ENCODE measurements around the gene PLXNA1.

PLXNA1 gene

DNA sequence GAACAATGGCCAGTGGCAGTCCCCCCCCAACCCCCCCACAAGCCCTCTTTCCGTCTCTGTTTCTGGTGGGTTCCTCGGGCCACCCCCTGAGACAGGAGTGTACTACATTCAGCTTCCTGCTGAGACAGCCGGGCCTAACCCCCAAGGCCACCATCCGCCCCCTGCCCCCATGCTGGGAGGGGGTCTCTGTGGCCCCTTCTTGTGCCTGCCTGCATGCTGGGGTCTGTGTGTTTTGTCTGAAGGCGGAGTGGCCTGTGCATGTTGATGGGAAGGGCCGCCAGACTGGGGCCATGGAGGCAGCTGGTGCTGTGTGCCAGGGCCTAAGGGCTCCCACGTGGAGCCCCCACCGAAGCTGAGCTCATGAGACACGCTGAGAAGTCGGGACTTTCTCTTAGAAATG lies 26.6 kb downstream of the PLXNA1 start:
- no peak for ATAC-seq
- no peaks in the 10 kb centered on the region for H3K27me3 Mint-ChIP-seq
- H3K9me3 Mint-ChIP-seq: no peaks in the 10 kb centered on the region
- no peak for DNase-seq
- no peak overlapping the region for H3K27ac Mint-ChIP-seq
- H3K4me3 Mint-ChIP-seq: no peak overlapping the region
- H3K4me1 Mint-ChIP-seq: peaks cover 6% of the 10 kb centered on the region

DNA sequence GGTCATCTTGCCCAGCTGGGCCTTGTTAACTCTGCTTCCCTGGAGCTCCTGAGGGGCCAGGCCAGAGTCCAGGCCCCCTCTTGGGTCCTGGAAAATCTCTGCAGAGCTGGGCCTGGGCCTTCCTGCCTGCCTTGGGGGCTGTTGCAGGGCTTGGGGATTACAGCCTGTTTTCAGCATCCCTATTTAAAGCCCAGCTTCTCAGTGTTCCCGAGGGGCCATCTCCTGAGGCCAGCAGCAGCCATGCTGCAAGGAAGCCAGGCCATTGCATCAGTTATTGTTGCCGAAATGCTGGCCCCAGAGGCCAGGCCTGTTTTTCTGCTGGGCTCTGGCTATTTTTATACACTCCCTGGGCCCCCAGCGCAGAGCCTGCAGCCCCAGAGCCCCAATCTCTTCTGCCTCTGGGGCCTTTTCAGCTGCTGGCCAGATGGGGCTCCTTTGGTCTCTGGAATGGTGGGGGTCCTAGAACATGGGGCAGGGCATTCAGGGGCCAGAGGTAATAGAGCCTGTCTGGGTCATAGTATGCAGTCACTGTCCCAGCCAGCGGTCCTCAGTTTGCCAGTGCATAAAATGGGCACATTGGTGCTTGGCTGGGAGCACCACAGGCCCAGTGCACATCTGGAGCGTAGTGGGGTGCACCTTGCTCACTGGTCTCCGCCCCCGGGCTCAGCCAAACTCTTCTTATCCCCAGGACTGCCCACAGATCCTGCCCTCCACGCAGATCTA lies 28.5 kb downstream of the PLXNA1 start:
- H3K27ac Mint-ChIP-seq: peak overlapping the region in 1 of 2 donors; percentile 67
- no peak overlapping the region for H3K4me3 Mint-ChIP-seq
- no peaks in the 10 kb centered on the region for H3K27me3 Mint-ChIP-seq
- ATAC-seq (no peak), DNase-seq (no peak)
- no peaks in the 10 kb centered on the region for H3K9me3 Mint-ChIP-seq
- H3K4me1 Mint-ChIP-seq: peaks cover 14% of the 10 kb centered on the region

- Mint-ChIP-seq H3K27ac (peak overlapping the region in 1 of 2 donors; percentile 67), H3K4me1 (peaks cover 14% of the 10 kb centered on the region), H3K9me3 (no peaks in the 10 kb centered on the region), H3K27me3 (no peaks in the 10 kb centered on the region), H3K4me3 (no peak overlapping the region)
- DNase-seq (no peak), ATAC-seq (no peak)
These were observed 29.2 kb downstream of the PLXNA1 start for GRCh38 chr3:127012091-127012490.

DNA sequence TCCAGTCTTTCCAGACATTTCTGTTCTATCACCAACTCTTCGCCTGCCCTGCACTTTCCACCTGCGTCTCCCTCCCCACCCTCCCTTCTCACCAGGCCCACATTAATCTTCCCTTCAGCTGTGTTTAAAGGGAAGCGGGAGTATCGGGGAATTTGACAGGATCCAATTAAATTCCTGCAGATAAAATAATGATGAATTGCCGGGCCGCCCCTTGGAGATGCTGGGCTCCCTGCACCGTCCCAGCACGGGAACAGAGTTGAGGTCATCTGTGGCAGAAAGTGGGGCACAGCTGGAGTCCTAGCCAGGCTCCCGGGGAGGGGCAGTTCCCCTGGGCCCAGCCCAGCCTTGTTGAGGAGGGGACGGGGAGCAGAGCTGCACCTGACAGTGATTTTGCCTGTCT lies 30.3 kb downstream of the PLXNA1 start:
- Mint-ChIP-seq H3K27ac (peak overlapping the region in 1 of 2 donors; percentile 81), H3K4me3 (no peak overlapping the region), H3K4me1 (peaks cover 14% of the 10 kb centered on the region), H3K27me3 (no peaks in the 10 kb centered on the region), H3K9me3 (no peaks in the 10 kb centered on the region)
- DNase-seq (no peak), ATAC-seq (no peak)

- Mint-ChIP-seq H3K9me3 (no peaks in the 10 kb centered on the region), H3K27me3 (no peaks in the 10 kb centered on the region), H3K4me3 (no peak overlapping the region), H3K27ac (peak overlapping the region in 1 of 2 donors; percentile 81), H3K4me1 (peaks cover 14% of the 10 kb centered on the region)
- ATAC-seq (peak; percentile 50), DNase-seq (no peak)
These were observed 31.0 kb downstream of the PLXNA1 start for GRCh38 chr3:127013758-127014535.

DNA sequence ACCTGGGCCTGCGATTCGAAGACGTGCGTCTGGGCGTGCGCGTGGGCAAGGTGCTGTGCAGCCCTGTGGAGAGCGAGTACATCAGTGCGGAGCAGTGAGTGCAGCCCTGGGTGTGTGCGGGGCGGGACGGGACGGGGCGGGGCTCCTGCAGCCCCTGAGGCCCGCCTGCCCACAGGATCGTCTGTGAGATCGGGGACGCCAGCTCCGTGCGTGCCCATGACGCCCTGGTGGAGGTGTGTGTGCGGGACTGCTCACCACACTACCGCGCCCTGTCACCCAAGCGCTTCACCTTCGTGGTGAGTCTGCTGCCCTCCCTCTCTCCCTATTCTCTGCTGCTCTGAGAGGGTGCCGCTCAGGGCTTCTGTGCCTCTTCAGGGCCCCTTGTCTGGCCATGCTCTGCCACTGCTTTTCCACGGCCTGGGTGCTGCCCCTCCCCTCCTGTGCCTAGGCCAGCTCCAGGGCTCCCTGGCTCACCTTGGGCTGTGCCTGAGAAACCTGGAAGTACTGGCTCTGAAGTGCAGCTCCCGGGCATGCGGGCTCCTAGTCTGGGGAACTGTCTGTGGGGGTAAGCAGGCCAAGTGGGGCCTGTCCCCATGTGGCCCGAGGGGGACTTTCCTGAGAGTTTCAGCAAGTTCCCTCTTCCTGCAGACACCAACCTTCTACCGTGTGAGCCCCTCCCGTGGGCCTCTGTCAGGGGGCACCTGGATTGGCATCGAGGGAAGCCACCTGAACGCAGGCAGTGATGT lies 31.8 kb downstream of the PLXNA1 start:
- Mint-ChIP-seq H3K9me3 (no peaks in the 10 kb centered on the region), H3K27ac (peak overlapping the region in 1 of 2 donors; percentile 90), H3K4me1 (peaks cover 14% of the 10 kb centered on the region), H3K4me3 (no peak overlapping the region), H3K27me3 (no peaks in the 10 kb centered on the region)
- ATAC-seq: peak; percentile 23
- no peak for DNase-seq

DNA sequence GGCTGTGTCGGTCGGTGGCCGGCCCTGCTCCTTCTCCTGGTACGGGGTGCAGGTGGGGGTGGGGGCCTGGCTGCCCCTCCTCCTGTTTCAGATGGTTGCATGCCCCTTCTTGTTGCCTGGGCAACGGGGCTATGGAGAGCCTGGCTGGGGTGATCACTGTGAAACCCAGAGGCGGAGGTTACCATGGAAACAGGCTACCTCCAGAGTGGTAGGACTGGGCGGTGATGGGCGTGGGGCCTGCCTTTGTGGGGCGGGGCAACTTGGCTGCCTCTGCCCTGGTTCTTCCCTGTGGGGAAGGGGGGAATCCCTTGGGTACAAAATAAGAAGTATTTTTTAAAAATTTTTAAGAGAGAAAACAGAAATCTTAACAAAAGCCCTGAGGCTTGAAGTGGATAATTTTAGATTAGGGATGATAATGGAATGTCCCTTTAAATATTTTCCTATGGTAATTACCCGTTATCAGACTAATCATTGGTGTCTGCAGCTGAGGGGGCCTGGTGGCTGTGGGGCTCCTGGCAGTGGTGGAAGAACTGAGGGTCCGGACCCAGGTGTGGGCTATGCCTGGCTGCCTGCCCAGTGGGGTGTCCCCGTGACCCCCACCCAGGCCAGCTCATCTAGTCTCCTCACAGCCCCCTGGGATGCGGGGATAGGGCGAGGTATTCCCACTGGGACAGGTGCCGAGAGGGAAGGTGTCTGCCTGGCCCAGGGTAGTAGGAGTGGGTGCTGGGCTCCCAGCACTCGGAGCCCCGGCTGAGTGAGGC lies 32.5 kb downstream of the PLXNA1 start:
- Mint-ChIP-seq H3K4me3 (no peak overlapping the region), H3K27me3 (no peaks in the 10 kb centered on the region), H3K4me1 (peaks cover 14% of the 10 kb centered on the region), H3K9me3 (no peaks in the 10 kb centered on the region), H3K27ac (peak overlapping the region in 1 of 2 donors; percentile 74)
- DNase-seq (peak in 1 of 2 donors; percentile 28), ATAC-seq (peak; percentile 33)

DNA sequence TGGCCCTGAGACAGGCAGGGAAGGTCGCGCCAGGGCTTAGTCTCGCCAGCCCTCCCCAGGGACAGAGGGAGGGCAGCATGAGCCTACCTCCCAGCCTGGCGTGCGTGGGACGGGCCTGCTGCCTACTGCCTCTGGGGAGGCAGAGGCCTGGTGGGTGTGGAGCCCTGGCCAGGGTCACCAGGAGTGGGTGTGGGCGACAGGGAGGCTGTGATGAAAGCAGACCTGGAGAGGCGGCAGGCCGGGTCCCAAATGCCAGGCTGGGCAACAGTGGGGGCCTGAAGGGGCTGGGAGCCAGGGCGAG lies 33.1 kb downstream of the PLXNA1 start:
- peak overlapping the region in 1 of 2 donors; percentile 74 for H3K27ac Mint-ChIP-seq
- no peaks in the 10 kb centered on the region for H3K9me3 Mint-ChIP-seq
- no peaks in the 10 kb centered on the region for H3K27me3 Mint-ChIP-seq
- peaks cover 14% of the 10 kb centered on the region for H3K4me1 Mint-ChIP-seq
- H3K4me3 Mint-ChIP-seq: no peak overlapping the region
- ATAC-seq (no peak), DNase-seq (no peak)

DNA sequence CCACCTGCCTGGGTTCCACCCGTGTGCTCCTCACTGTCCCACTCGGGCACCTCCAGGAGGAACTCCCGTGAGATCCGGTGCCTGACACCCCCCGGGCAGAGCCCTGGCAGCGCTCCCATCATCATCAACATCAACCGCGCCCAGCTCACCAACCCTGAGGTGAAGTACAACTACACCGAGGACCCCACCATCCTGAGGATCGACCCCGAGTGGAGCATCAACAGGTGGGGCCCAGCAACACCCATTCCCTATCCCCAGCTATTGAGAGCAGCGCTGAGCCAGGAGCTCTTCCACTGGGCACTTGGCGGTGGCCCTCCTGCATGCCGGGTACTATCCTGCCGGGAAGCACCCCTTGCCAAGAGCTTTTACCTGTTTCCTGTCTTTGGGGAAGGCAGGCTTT lies 33.5 kb downstream of the PLXNA1 start:
- ATAC-seq (no peak), DNase-seq (no peak)
- H3K27ac Mint-ChIP-seq: no peak overlapping the region
- H3K9me3 Mint-ChIP-seq: no peaks in the 10 kb centered on the region
- H3K27me3 Mint-ChIP-seq: no peaks in the 10 kb centered on the region
- H3K4me1 Mint-ChIP-seq: peaks cover 14% of the 10 kb centered on the region
- H3K4me3 Mint-ChIP-seq: no peak overlapping the region

DNA sequence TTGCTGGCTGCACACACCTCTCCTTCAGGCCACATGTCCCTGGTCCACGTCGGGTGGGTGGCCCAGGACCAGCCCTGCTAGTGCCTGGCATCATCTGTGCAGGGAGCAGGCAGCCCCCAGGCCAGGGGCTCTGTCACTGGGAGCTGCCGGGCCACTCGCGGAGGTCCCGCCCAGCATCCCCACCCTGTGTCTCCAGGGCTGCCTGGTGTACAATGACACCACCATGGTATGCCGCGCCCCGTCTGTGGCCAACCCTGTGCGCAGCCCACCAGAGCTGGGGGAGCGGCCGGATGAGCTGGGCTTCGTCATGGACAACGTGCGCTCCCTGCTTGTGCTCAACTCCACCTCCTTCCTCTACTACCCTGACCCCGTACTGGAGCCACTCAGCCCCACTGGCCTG lies 34.3 kb downstream of the PLXNA1 start:
- H3K4me1 Mint-ChIP-seq: peaks cover 14% of the 10 kb centered on the region
- H3K27me3 Mint-ChIP-seq: no peaks in the 10 kb centered on the region
- no peak for ATAC-seq
- H3K27ac Mint-ChIP-seq: no peak overlapping the region
- H3K9me3 Mint-ChIP-seq: no peaks in the 10 kb centered on the region
- no peak for DNase-seq
- no peak overlapping the region for H3K4me3 Mint-ChIP-seq

DNA sequence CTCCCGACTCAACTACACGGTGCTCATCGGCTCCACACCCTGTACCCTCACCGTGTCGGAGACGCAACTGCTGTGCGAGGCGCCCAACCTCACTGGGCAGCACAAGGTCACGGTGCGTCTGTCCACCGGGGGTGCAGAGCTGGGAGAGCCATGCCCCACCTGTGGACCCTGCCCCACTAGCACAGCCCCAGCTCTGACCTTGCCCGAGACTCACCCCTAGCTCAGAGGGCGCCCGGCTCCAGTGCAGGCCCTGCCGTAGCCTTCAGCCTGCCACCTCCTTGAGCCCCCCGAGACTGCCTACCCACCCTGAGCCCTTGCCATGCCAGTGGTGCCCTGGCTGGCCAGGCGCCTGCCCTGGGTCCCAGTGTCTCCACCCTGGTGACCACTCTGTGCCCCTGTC lies 34.9 kb downstream of the PLXNA1 start:
- H3K27ac Mint-ChIP-seq: no peak overlapping the region
- DNase-seq (no peak), ATAC-seq (peak; percentile 14)
- H3K4me3 Mint-ChIP-seq: no peak overlapping the region
- peaks cover 14% of the 10 kb centered on the region for H3K4me1 Mint-ChIP-seq
- no peaks in the 10 kb centered on the region for H3K27me3 Mint-ChIP-seq
- no peaks in the 10 kb centered on the region for H3K9me3 Mint-ChIP-seq

DNA sequence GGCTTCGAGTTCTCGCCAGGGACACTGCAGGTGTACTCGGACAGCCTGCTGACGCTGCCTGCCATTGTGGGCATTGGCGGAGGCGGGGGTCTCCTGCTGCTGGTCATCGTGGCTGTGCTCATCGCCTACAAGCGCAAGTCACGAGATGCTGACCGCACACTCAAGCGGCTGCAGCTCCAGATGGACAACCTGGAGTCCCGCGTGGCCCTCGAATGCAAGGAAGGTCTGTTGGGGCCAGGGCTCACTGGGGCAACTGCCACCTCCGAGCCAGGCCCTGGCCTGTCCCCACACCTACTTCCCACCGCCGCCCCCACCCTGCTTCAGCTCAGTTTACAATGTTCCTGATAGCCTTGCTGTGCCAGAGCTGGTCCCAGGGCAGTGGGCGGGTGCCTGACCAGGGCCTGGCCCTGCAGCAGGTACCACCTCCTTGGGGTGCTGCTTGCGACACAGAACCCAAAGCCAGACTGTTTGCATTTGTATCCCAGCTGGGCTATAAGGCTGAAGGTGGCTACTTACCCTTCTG lies 35.5 kb downstream of the PLXNA1 start:
- DNase-seq: no peak
- Mint-ChIP-seq H3K4me1 (peaks cover 14% of the 10 kb centered on the region), H3K4me3 (no peak overlapping the region), H3K27ac (no peak overlapping the region), H3K9me3 (no peaks in the 10 kb centered on the region), H3K27me3 (no peaks in the 10 kb centered on the region)
- no peak for ATAC-seq

GRCh38 chr3:127019449-127019848 lies 36.5 kb downstream of the PLXNA1 start:
- Mint-ChIP-seq H3K27me3 (no peaks in the 10 kb centered on the region), H3K27ac (no peak overlapping the region), H3K9me3 (no peaks in the 10 kb centered on the region), H3K4me1 (peaks cover 9% of the 10 kb centered on the region), H3K4me3 (no peak overlapping the region)
- no peak for DNase-seq
- ATAC-seq: no peak

DNA sequence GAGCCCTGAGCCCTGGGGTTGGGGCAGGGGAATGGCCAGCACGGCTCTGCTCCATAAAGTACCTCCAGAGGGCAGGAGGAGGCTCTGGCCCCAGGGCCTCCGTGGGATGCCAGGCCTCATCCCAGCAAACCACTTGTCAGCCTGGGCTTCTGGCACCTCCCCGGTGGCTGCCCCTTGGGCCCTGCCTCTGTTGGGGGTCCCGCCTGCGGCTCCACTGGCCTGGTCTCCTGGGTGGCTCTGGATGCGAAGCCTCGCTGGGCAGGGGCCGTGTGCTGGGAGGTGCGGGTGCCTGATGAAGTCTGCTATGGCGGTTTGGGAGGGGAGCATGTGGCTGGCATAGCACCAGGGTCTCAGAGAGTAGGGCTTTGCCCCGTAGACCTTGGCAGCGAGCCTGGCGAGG lies 37.6 kb downstream of the PLXNA1 start:
- Mint-ChIP-seq H3K27ac (no peak overlapping the region), H3K4me1 (no peaks in the 10 kb centered on the region), H3K4me3 (no peak overlapping the region), H3K27me3 (no peaks in the 10 kb centered on the region), H3K9me3 (no peaks in the 10 kb centered on the region)
- no peak for DNase-seq
- no peak for ATAC-seq

DNA sequence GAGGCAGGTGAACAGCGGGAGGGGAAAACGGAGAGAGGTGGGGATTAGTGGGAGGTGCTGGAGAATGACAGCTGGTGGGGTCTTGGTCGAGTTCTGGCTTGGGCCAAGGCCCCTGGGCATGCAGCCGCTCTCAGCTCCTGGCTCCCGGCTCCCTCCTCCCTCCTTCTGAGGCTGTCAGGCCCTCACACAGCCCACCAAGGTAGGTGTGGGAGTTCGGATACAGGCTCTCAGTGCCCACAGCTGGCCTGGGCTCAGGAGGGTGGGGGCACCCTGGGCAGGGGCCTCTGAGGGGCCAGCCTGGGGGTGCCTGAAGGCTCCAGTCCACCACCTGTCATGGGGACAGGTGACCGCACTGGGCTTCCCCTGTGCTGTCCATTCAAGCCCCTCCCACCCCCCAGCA lies 39.9 kb downstream of the PLXNA1 start:
- no peaks in the 10 kb centered on the region for H3K4me1 Mint-ChIP-seq
- no peaks in the 10 kb centered on the region for H3K27me3 Mint-ChIP-seq
- H3K4me3 Mint-ChIP-seq: no peak overlapping the region
- no peak for ATAC-seq
- H3K9me3 Mint-ChIP-seq: no peaks in the 10 kb centered on the region
- no peak overlapping the region for H3K27ac Mint-ChIP-seq
- DNase-seq: no peak

All from stimulated activated naive CD8-positive, alpha-beta T cell treated with anti-CD3 and anti-CD28 coated beads, Interleukin-15, amount 100 ng/mL, for 72 hours (primary cell).